GM13976 (cell line): ENCODE measurements around the gene ZNF598.
A peak's percentile ranks its signal among the peaks of the same experiment; 100 is the strongest.

Source experiments
- DNase-seq: peaks from one replicate; pipeline ENCODE4 v3.0.0; 2012; ENCODE audit warnings: low spot score
- in situ Hi-C: fragments of 300-500 bp; cut with MboI; formaldehyde crosslinking; loops from one replicate; pipeline ENCODE4 v1.12.0; 2022; ENCODE audit warnings: low sequenced_read_pairs, mixed read lengths, inconsistent platforms; ENCODE audit not compliant: unreplicated experiment
- TF ChIP-seq, protein P1 (sequence below): IDR thresholded peaks from 2 replicates; pipeline ENCODE4 v1.5.1; 2012; ENCODE audit warnings: borderline replicate concordance, mild to moderate bottlenecking; ENCODE audit not compliant: insufficient read depth; ENCODE audit errors: extremely low read depth, missing control alignments, control extremely low read depth

ZNF598 gene

DNA sequence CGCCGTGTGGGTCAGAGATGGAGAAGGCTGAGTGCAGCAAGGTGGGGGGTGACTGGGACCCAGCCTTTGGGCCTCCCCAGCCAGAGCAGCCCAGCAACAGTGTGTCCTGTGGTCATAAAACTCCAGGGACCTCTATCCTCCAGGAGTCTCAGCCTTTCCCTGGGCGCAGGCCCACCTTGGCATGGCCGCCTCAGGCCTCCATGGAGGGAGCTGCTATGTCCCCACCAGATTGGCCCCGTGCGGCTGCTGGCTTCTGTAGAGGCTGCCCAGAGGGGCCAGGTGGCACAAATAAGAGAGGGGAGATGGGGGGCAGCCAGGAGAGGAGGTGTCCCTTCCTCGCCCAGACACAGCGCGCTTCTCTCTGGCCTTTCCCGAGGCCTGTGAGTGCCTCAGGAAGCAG, 22.4 kb downstream of the ZNF598 start:
- DNase-seq, result no peak
- TF ChIP-seq, protein P1, sequence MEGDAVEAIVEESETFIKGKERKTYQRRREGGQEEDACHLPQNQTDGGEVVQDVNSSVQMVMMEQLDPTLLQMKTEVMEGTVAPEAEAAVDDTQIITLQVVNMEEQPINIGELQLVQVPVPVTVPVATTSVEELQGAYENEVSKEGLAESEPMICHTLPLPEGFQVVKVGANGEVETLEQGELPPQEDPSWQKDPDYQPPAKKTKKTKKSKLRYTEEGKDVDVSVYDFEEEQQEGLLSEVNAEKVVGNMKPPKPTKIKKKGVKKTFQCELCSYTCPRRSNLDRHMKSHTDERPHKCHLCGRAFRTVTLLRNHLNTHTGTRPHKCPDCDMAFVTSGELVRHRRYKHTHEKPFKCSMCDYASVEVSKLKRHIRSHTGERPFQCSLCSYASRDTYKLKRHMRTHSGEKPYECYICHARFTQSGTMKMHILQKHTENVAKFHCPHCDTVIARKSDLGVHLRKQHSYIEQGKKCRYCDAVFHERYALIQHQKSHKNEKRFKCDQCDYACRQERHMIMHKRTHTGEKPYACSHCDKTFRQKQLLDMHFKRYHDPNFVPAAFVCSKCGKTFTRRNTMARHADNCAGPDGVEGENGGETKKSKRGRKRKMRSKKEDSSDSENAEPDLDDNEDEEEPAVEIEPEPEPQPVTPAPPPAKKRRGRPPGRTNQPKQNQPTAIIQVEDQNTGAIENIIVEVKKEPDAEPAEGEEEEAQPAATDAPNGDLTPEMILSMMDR, result no peak
- in situ Hi-C loops, result no loop called here

DNA sequence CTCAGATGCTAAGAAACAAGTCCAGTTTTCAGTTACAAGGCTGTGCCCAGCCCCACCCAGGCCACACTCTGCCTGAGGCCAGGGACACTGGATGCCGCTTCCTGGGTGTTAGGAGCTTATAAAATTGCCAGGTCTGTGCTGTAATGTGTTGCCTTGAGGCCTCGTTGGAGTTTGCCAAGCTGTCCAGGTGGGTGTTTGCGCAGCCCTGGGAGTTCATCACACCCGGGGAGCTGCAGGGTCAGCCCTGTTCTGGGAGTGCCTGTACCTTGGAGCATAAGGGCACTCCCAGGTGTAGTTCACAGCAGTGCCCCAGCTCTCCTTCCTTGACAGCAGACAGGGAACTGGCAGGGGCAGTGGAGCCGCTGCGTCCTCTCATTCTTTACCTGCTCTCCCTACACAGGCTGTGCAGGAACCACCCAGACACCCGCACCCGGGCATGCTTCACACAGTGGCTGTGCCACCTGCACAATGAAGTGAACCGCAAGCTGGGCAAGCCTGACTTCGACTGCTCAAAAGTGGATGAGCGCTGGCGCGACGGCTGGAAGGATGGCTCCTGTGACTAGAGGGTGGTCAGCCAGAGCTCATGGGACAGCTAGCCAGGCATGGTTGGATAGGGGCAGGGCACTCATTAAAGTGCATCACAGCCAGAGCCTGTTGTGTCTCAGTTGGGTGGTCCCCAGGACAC, 24.0 kb downstream of the ZNF598 start:
- no peak for DNase-seq
- TF ChIP-seq, protein P1, result no peak
- in situ Hi-C loops, result no loop called here

DNA sequence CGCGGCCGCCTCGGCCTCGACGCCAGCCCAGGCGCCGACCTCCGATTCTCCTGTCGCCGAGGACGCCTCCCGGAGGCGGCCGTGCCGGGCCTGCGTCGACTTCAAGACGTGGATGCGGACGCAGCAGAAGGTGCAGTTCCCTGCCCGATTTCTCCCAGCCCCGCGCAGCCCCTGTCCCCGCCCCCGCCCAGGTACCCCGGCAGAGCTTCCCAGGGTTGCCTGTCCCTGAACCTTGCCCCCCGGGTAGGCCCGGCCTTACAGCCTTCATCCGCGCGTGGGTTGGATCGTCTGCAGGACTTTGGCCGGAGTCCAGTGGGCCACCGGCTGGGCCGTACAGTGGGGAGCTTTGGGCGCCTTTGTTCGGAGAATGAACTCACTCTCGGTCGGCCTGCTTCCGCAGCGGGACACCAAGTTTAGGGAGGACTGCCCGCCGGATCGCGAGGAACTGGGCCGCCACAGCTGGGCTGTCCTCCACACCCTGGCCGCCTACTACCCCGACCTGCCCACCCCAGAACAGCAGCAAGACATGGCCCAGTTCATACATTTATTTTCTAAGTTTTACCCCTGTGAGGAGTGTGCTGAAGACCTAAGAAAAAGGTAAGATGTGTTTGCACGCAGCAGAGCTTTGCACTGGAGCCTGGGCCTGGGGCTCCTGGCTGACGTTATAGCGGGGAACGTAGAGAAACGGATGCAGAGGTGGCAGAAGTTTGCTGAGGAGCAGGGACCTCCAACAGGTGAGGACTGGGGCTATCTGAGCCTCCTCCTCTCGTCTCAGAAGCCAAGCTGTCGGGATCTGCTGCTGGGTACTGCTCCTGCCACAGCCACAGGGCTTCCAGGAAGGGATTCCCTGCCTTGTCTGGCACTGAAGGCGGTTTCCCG, 25.0 kb downstream of the ZNF598 start:
- TF ChIP-seq, protein P1, result no peak
- in situ Hi-C loops, result no loop called here
- DNase-seq, result no peak

DNA sequence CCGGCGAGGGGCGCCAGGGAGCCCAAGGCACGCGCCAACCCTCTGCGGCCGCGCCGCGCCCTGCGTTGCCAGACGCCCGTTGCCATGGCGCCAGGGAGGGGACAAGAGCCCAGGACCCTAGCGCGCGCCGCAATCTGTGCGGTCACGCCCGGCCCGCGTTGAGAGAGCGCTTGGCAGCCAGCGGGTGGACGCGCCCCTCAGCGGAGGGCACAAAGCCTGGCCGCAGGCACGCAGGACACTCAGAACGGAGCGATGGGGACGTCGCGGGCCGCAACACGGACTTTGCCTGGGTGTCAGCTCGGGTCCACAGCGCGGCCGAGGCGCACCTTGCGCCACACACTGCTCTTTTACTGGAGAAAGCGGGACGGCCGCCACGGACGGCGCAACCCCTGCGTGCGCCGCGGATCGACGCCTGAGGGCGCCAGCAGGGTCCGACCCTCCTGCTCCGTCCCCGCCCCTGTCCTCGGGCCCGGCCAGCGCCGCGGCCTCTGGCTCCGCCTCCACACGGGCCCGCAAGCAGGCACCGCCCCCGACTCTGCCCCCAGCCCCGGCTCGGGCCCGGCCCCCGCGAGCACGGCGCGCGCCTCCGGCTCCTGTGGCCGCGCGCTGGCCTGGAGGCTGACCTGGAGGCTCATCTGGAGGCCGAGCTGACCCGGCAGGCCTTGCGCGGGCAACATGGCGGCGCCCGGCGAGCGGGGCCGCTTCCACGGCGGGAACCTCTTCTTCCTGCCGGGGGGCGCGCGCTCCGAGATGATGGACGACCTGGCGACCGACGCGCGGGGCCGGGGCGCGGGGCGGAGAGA, 25.9 kb downstream of the ZNF598 start, which contains the start of gene GFER:
Gene GFER, plus strand, starts transcription at position 650 of the 803 bp plus-strand sequence. Its CDS starts 26 bp downstream, at position 676.
- DNase-seq, result peak; percentile 98
- in situ Hi-C loops, result no loop called here
- TF ChIP-seq, protein P1, result peak; percentile 76

DNA sequence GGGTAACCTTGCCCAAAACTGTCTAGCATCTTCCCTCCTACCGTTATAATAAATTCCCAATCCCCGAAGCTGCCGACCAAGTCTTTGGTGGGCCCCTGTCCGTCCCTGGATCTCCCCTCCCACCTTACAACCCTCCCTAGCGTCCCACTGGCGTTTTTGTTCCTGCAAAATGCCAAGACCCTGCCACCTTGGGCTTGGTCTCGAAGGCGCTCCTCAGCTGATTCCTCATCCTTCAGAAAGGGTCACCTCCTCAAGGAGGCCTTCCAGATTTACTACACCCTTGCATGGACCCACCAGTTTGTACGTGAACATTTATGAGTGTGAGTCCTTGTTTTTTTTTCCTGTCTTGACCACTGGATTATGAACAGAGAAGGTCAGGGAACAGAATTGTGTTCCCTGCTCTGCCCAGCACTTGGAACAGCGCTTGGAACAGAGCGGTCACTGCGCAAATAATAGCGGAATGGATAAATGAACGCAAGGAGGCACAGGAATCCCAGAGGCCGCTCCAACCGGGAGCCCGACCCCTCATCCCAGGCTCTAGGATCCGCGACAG, 26.6 kb downstream of the ZNF598 start:
- TF ChIP-seq, protein P1, result no peak
- DNase-seq, result no peak
- in situ Hi-C loops, result no loop called here

DNA sequence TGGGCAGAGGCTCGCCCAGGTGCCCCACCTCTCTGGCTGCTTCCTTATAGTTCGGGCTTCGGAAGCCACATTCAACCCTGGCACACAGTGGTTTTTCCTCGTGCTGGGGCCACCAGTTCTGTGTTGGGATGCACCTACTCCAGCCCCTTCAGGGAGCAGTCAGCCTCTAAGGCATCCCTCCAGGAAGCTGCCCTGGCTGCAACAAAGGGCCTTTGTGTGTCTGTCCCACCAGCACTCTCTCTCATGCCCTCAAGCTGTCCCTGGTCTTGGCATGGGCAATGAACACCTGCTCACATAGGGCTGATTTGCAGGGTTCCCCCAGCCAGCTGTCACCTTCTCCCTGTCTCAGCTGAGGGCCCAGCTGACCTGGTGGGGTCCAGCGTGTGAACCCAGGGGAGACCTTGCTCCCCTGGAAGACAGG, 27.6 kb downstream of the ZNF598 start:
- no peak for DNase-seq

More for the DNA sequence above, 27.6 kb downstream of the ZNF598 start:
- TF ChIP-seq, protein P1, result no peak
- in situ Hi-C loops, result no loop called here
